Measurements from ENCODE around the gene BACH2.

The BACH2 gene

DNA sequence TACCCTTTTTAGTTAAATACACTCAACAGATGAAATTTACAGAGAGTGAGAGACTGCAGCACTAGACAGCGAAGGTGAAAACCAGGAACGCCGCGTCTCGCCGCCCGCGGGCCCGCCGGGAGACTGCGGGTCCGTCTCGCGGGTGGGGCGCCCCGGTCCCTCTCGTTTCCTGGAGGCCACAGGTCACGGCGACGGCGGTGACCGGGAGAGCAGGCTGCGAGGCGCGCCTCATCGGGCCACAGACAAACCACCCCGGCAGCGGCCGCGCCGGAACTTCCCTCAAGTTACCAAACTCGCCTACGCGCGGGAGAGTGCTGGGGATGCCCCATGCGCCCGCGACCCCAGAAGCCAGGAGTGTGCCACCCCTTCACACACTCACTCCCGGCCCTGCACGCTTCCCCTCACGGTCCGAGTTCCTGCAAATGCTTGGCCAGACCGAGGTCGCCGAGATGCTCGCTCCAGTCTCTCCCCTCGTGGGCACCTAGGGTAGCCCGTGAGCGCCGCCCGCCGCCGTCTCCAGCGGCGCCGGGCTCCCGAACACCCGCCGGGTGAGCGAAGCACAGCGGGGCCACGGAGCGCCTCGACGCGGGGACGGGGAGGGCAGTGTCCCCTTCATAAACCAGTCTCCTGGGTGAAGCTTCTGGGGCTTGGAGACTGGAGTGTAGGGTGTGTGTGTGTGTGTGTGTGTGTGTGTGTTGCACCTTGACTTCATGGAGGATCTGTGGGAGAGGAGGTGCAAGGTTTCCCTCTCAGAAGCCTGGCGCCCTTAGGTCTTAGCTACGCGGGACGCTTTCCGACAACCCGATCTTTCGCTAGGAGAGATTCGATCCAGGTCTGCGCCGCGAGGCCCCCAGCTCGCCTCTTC lies 1.4 kb downstream of the BACH2 start:
- TF ChIP-seq, protein P1, sequence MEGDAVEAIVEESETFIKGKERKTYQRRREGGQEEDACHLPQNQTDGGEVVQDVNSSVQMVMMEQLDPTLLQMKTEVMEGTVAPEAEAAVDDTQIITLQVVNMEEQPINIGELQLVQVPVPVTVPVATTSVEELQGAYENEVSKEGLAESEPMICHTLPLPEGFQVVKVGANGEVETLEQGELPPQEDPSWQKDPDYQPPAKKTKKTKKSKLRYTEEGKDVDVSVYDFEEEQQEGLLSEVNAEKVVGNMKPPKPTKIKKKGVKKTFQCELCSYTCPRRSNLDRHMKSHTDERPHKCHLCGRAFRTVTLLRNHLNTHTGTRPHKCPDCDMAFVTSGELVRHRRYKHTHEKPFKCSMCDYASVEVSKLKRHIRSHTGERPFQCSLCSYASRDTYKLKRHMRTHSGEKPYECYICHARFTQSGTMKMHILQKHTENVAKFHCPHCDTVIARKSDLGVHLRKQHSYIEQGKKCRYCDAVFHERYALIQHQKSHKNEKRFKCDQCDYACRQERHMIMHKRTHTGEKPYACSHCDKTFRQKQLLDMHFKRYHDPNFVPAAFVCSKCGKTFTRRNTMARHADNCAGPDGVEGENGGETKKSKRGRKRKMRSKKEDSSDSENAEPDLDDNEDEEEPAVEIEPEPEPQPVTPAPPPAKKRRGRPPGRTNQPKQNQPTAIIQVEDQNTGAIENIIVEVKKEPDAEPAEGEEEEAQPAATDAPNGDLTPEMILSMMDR (IDR thresholded peaks at IDR 0.05; ENCODE audit: low read depth, low read length): no peak
- H3K4me3 ChIP-seq (ENCODE audit: low read depth, low read length): peak overlapping the region; percentile 55

DNA sequence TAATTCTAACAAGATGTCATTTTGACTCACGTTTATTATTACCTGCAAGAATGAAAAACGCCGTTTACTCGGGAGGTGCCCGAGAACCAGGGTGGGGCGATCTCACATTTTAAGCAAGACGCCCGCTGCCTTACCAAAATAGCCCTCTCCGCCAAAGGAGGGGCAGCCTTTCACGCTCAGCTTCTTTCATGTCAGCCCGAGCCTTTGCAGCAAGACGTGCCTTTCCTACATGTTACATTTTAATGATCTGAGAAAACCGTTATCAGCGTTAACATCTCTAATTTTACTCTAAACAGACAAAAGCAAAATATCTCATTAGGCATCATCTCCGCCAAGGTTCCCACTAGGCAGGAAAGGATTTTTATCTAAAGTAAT lies 2.0 kb downstream of the BACH2 start:
- TF ChIP-seq, protein P1 (IDR thresholded peaks at IDR 0.05; ENCODE audit: low read depth, low read length): no peak
- no peak overlapping the region for H3K4me3 ChIP-seq (ENCODE audit: low read depth, low read length)

- no peak overlapping the region for H3K4me3 ChIP-seq (ENCODE audit: low read depth, low read length)
- TF ChIP-seq, protein P1 (IDR thresholded peaks at IDR 0.05; ENCODE audit: low read depth, low read length): no peak
Measured at GRCh38 chr6:90294008-90294511, 2.6 kb downstream of the BACH2 start.

DNA sequence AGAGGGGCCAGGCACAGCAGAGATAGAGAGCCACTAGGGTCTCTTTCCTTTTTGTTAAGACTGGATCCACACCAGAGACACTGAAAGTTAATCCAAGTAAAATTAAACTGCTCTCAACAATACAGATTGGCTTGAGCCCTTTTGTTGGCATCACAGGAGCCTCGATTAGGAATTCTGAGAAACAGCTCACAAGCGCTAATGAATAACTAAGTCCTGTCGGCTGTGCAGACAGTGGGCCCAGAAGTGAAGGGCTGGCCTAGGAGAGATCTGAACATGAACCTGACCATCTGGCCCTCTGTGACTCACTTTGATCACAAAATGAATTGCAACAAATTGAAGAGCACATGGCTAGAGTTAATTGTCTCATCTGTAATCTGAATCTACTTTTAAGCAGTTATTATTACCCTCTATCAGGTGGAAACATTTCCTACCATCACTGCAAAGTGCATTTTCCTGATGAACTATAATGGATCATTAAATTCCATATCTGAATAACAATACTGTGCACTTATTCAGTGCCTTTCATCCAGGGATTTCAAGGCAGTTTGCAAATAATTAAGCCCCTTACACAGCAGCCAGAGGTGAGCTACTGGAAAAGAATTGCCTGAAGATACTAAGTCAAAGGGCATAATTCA lies 3.2 kb downstream of the BACH2 start:
- TF ChIP-seq, protein P1 (IDR thresholded peaks at IDR 0.05; ENCODE audit: low read depth, low read length): no peak
- no peak overlapping the region for H3K4me3 ChIP-seq (ENCODE audit: low read depth, low read length)

- H3K4me3 ChIP-seq (ENCODE audit: low read depth, low read length): no peak overlapping the region
- TF ChIP-seq, protein P1 (IDR thresholded peaks at IDR 0.05; ENCODE audit: low read depth, low read length): no peak
Measured at GRCh38 chr6:90291565-90291964, 5.1 kb downstream of the BACH2 start.

DNA sequence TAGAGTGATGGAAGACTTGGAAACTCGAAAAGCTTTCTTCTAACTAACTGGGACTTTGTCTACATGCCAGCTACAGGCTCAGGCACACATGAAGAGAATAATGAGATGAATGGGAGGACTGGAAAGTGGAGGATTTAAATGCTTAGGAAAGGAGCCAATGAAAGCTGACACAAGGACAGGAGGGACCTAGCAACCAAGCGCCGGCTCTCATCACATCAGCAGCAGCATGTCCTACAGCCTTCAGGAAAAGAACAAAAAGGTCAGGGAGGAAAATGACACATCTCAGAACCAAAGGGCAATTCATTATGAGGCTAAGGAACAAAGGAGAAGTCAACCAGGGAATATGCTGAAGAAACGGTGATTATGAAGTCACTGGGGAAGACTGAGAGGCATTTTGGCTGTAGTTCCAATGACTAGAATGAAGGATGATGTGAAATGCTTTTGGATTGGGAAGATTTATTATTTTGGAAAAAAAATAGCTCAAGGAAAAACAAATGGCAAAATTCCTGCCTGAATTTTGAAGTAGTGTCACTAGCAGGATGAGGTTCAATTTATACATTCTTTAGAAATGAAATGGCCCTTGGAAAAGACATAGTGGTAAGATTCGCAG lies 5.7 kb downstream of the BACH2 start:
- no peak overlapping the region for H3K4me3 ChIP-seq (ENCODE audit: low read depth, low read length)
- TF ChIP-seq, protein P1 (IDR thresholded peaks at IDR 0.05; ENCODE audit: low read depth, low read length): no peak
